Activated CD8-positive, alpha-beta memory T cell treated with anti-CD3 and anti-CD28 coated beads, Interleukin-2, amount 50 U/mL, for 48 hours (primary cell): ENCODE data around the gene ATAD2B.

Experiments used
- DNase-seq: peaks from one replicate; pipeline ENCODE4 v3.0.0-alpha.2; 2020

ATAD2B gene

GRCh38 chr2:23836505-23836904 is 90.4 kb downstream of the ATAD2B start:
- DNase-seq: no peak

- DNase-seq: no peak
Measured at GRCh38 chr2:23835988-23836387, 90.9 kb downstream of the ATAD2B start.

- DNase-seq: no peak
Measured at GRCh38 chr2:23835423-23835822, 91.5 kb downstream of the ATAD2B start.

- DNase-seq: no peak
Measured at GRCh38 chr2:23828986-23829385, 97.9 kb downstream of the ATAD2B start.

GRCh38 chr2:23828256-23828980 is 98.5 kb downstream of the ATAD2B start:
- DNase-seq: no peak

GRCh38 chr2:23827287-23827686 is 99.6 kb downstream of the ATAD2B start:
- no peak for DNase-seq

- DNase-seq: no peak
Measured at GRCh38 chr2:23826771-23827170, 100.2 kb downstream of the ATAD2B start.

- no peak for DNase-seq
Measured at GRCh38 chr2:23826040-23826439, 100.9 kb downstream of the ATAD2B start.

GRCh38 chr2:23824777-23825212 is 102.1 kb downstream of the ATAD2B start:
- DNase-seq: no peak

- no peak for DNase-seq
Measured at GRCh38 chr2:23823863-23824262, 103.1 kb downstream of the ATAD2B start.

GRCh38 chr2:23814963-23815362 is 112.0 kb downstream of the ATAD2B start:
- DNase-seq: no peak

GRCh38 chr2:23813438-23813837 is 113.5 kb downstream of the ATAD2B start:
- DNase-seq: no peak

GRCh38 chr2:23809150-23809549 is 117.8 kb downstream of the ATAD2B start:
- no peak for DNase-seq

- DNase-seq: no peak
Measured at GRCh38 chr2:23806665-23807249, 120.2 kb downstream of the ATAD2B start.

- DNase-seq: no peak
Measured at GRCh38 chr2:23806201-23806600, 120.7 kb downstream of the ATAD2B start.

GRCh38 chr2:23803965-23804542 is 122.9 kb downstream of the ATAD2B start:
- DNase-seq: no peak

- DNase-seq: no peak
Measured at GRCh38 chr2:23803264-23803964, 123.5 kb downstream of the ATAD2B start.

- no peak for DNase-seq
Measured at GRCh38 chr2:23801396-23801795, 125.5 kb downstream of the ATAD2B start.

GRCh38 chr2:23794234-23794633 is 132.7 kb downstream of the ATAD2B start:
- no peak for DNase-seq

GRCh38 chr2:23793476-23793875 is 133.4 kb downstream of the ATAD2B start:
- DNase-seq: no peak

- DNase-seq: no peak
Measured at GRCh38 chr2:23791030-23791429, 135.9 kb downstream of the ATAD2B start.

- no peak for DNase-seq
Measured at GRCh38 chr2:23789012-23789411, 137.9 kb downstream of the ATAD2B start.

GRCh38 chr2:23788100-23788499 is 138.8 kb downstream of the ATAD2B start:
- no peak for DNase-seq

GRCh38 chr2:23784971-23785370 is 142.0 kb downstream of the ATAD2B start:
- no peak for DNase-seq
